K562 (cell line): ENCODE measurements around the gene ZNF74. TPM values are rescaled to one million over a fixed set of nuclear protein-coding genes. Genes with fewer than 3 reads are reported as not detected.
A peak's percentile ranks its signal among the peaks of the same experiment; 100 is the strongest.

Experiments
- ARID4B ChIP-seq: sonication (generic); formaldehyde crosslinking; IDR thresholded peaks from 2 replicates; pipeline ENCODE4 v1.8.0; 2022; ENCODE audit warnings: mild to moderate bottlenecking, missing genetic modification reagents
- CBX3 ChIP-seq, 2 experiments: IDR thresholded peaks; 1 replicate in 1 of 2; 2 replicates in 1 of 2; pipeline ENCODE4 v1.6.1; 2012; ENCODE audit warnings: inconsistent platforms in 2 of 2, low read length in 2 of 2, borderline replicate concordance in 1 of 2, control low read depth in 1 of 2
- CTCFL ChIP-seq: IDR thresholded peaks from 2 replicates; pipeline ENCODE4 v1.6.1; 2011; ENCODE audit warnings: borderline replicate concordance, low read depth, mild to moderate bottlenecking, moderate library complexity, low read length; ENCODE audit not compliant: insufficient read depth, poor library complexity, severe bottlenecking
- HDAC6 ChIP-seq: IDR thresholded peaks from 2 replicates; pipeline ENCODE4 v1.6.1; 2012; ENCODE audit warnings: low read depth, mild to moderate bottlenecking, control low read depth, inconsistent platforms, low read length, moderate library complexity
- HNRNPL ChIP-seq: fragments of 200-400 bp; formaldehyde crosslinking; IDR thresholded peaks from 2 replicates; pipeline ENCODE4 v1.6.1; 2017; ENCODE audit warnings: low read depth, mild to moderate bottlenecking, low read length
- POLR2A ChIP-seq: fragments of 450-650 bp; conservative IDR thresholded peaks from 2 replicates; pipeline ENCODE4 v1.6.1; 2016
- SAFB ChIP-seq: fragments of 200-400 bp; formaldehyde crosslinking; IDR thresholded peaks from 2 replicates; pipeline ENCODE4 v1.6.1; 2017; ENCODE audit warnings: low read depth, low read length, borderline replicate concordance
- SP2 ChIP-seq: IDR thresholded peaks from 2 replicates; pipeline ENCODE4 v1.6.1; 2011; ENCODE audit warnings: mild to moderate bottlenecking, low read depth, low read length, moderate library complexity; ENCODE audit not compliant: poor library complexity, severe bottlenecking; ENCODE audit errors: extremely low read depth
- U2AF1 ChIP-seq: fragments of 200-400 bp; formaldehyde crosslinking; optimal IDR thresholded peaks from 2 replicates; pipeline ENCODE3; 2017; ENCODE audit warnings: mild to moderate bottlenecking, low read depth, low read length, moderate library complexity
- polyA plus RNA-seq, 8 experiments: library from polyadenylated mRNA; depleted of rRNA in 4 of 8; stranded (reverse) in 5 of 8; unstranded in 3 of 8; fragments of >200 nt; fragmentation: Nextera tagmentation in 2 of 8; fragmentation: Illumina TruSeq in 1 of 8; extraction: Ambion mirVana in 2 of 8; extraction: Trizol in 1 of 8; gene quantifications; 2 replicates each; pipeline versions ENCODE4 v1.2.1 to v1.2.3, GENCODE V29; 2011 to 2014; ENCODE audit warnings: inconsistent platforms in 1 of 8, missing spikeins in 1 of 8
- total RNA-seq, 7 experiments: library from RNA; depleted of rRNA in 6 of 7; stranded (reverse); fragments of >200 nt in 6 of 7; fragmentation: Illumina TruSeq in 2 of 7; extraction: Trizol in 2 of 7; gene quantifications; 2 replicates each; pipeline versions ENCODE4 v1.2.1 to v1.2.3, GENCODE V29; 2011 to 2021; ENCODE audit warnings: low replicate concordance in 1 of 7
- TF ChIP-seq, protein P1 (sequence below): sonication (generic); formaldehyde crosslinking; IDR thresholded peaks from 2 replicates; pipeline ENCODE4 v1.5.0; 2020; ENCODE audit warnings: missing genetic modification reagents
- TF ChIP-seq, protein P2 (sequence below): sonication (generic); formaldehyde crosslinking; IDR thresholded peaks from 2 replicates; pipeline ENCODE4 v1.8.1; 2023; ENCODE audit warnings: mild to moderate bottlenecking, missing genetic modification reagents

Gene ZNF74
- total and polyA plus RNA-seq, 9 of the 15 experiments (the other 6 are each of a cell fraction or from before 2014, with no cell fraction given), result 2.4 to 53.5 (median 31.5) TPM

GRCh38 chr22:20405931-20406685, 12.2 kb downstream of the ZNF74 start (continued):
- TF ChIP-seq CTCFL (no peak), HNRNPL (no peak), SAFB (peak; percentile 50; the same call in 1 of the 2 replicates), SP2 (no peak), U2AF1 (no peak), POLR2A (0 out of 2 replicates have a peak, but pooled peaks have one; percentile 5), ARID4B (CRISPR knock-in tag) (peak; percentile 61; the same call in 1 of the 2 replicates), CBX3 (IDR thresholded peaks at IDR 0.05; ENCODE audit: borderline replicate concordance in 1 of 2, low read length in 2 of 2) (peak in 1 of 2 experiments; percentile 37; a peak in 1 of 3 replicates), HDAC6 (0 out of 2 replicates have a peak, but pooled peaks have one; percentile 7)
- TF ChIP-seq, protein P1, sequence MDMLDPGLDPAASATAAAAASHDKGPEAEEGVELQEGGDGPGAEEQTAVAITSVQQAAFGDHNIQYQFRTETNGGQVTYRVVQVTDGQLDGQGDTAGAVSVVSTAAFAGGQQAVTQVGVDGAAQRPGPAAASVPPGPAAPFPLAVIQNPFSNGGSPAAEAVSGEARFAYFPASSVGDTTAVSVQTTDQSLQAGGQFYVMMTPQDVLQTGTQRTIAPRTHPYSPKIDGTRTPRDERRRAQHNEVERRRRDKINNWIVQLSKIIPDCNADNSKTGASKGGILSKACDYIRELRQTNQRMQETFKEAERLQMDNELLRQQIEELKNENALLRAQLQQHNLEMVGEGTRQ, result 0 out of 2 replicates have a peak, but pooled peaks have one; percentile 6
- TF ChIP-seq, protein P2, sequence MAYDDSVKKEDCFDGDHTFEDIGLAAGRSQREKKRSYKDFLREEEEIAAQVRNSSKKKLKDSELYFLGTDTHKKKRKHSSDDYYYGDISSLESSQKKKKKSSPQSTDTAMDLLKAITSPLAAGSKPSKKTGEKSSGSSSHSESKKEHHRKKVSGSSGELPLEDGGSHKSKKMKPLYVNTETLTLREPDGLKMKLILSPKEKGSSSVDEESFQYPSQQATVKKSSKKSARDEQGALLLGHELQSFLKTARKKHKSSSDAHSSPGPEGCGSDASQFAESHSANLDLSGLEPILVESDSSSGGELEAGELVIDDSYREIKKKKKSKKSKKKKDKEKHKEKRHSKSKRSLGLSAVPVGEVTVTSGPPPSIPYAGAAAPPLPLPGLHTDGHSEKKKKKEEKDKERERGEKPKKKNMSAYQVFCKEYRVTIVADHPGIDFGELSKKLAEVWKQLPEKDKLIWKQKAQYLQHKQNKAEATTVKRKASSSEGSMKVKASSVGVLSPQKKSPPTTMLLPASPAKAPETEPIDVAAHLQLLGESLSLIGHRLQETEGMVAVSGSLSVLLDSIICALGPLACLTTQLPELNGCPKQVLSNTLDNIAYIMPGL (CRISPR knock-in tag), result 0 out of 2 replicates have a peak, but pooled peaks have one; percentile 27
